Coronary artery (tissue), 2 donors: ENCODE results near the gene MYOF.

Experiments
- DNase-seq: peaks from one replicate; pipeline ENCODE4 v3.0.0-alpha.2; 2017; ENCODE audit warnings: low spot score
- H3K27ac ChIP-seq, 2 donors: fragments of 200-600 bp; sonication (generic); one replicate each; pipeline ENCODE4 v1.5.1; 2016 to 2019
- H3K4me3 ChIP-seq: fragments of 200-600 bp; sonication (generic); 2 replicates; pipeline ENCODE4 v1.5.1; 2016; ENCODE audit warnings: mild to moderate bottlenecking, moderate library complexity
- CTCF ChIP-seq: fragments of 200-600 bp; sonication (generic); IDR thresholded peaks from one replicate; pipeline ENCODE4 v1.5.1; 2019; ENCODE audit warnings: antibody characterized with exemption

The MYOF gene

GRCh38 chr10:93336110-93336509 lies 146.0 kb downstream of the MYOF start:
- Histone ChIP-seq H3K27ac (no peak overlapping the region), H3K4me3 (no peak overlapping the region)
- TF ChIP-seq CTCF = no peak
- peak; percentile 14 for DNase-seq

- peak; percentile 53 for DNase-seq
- H3K27ac ChIP-seq = no peak overlapping the region
- H3K4me3 ChIP-seq = no peak overlapping the region
- no peak for TF ChIP-seq CTCF
These were observed 147.2 kb downstream of the MYOF start for GRCh38 chr10:93334901-93335327.

DNA sequence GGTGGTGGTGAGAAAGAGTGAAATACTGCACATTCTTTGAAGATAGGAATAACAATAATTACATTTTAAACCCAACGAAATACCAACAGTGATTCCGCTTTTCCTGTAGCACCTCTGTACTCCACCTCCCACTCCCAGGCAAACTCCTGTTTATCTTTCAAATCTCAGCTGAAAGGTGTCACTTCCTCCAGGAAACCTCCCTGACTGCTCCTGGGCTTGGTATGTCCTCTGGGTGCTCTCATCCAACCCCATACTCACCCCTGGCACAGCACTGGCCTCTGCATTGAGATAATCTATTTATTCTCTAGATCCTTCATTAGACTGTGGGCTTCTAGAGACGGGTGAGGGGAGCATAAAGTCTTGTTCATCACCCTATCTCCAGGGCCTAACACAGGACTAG lies 148.0 kb downstream of the MYOF start:
- DNase-seq = peak; percentile 0
- Histone ChIP-seq H3K27ac (no peak overlapping the region), H3K4me3 (no peak overlapping the region)
- no peak for TF ChIP-seq CTCF

- TF ChIP-seq CTCF = no peak
- no peak overlapping the region for H3K4me3 ChIP-seq
- H3K27ac ChIP-seq = no peak overlapping the region
- peak; percentile 61 for DNase-seq
These were observed 148.7 kb downstream of the MYOF start for GRCh38 chr10:93333278-93333978.

GRCh38 chr10:93330824-93331223 lies 151.3 kb downstream of the MYOF start:
- DNase-seq = no peak
- TF ChIP-seq CTCF = no peak
- H3K4me3 ChIP-seq = no peak overlapping the region
- H3K27ac ChIP-seq = no peak overlapping the region

DNA sequence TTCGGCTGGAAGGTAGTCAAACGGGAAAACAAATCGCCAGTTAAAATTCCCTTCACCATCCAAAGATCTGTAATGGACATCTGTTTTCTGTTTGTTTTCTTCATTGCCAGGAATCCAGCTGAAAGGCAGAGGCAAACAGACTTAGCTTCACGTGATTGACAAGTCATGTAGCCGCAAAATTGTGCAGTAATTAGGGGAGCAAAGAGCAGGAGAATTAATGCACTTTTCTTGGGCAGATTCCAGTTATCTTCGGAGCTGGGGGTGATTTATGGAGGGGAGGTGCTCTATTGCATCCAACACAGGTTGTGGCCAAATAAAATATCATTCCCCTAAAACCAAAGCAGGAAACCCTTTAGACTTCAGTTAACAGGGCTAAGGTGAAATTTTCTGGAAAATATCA lies 162.2 kb downstream of the MYOF start:
- TF ChIP-seq CTCF = no peak
- Histone ChIP-seq H3K4me3 (no peak overlapping the region), H3K27ac (no peak overlapping the region)
- DNase-seq = no peak

- TF ChIP-seq CTCF = no peak
- Histone ChIP-seq H3K27ac (no peak overlapping the region), H3K4me3 (no peak overlapping the region)
- DNase-seq = no peak
These were observed 163.0 kb downstream of the MYOF start for GRCh38 chr10:93319096-93319495.
